Spinal cord (tissue), 10 donors: ENCODE results near the gene GDPD2. TPM values are rescaled to one million over a fixed set of nuclear protein-coding genes. Genes with fewer than 3 reads are reported as not detected.

ENCODE experiments used
- DNase-seq, 6 donors: peaks; one replicate each; pipeline versions ENCODE4 v3.0.0 to v3.0.0-alpha.2; 2013 to 2015; ENCODE audit warnings: low spot score in 6 of 6, low read depth in 4 of 6
- H3K27ac ChIP-seq: one replicate; pipeline ENCODE4 v1.5.1; 2013; ENCODE audit warnings: low read depth, low read length, control low read depth
- H3K27me3 ChIP-seq: one replicate; pipeline ENCODE4 v1.6.1; 2013; ENCODE audit warnings: low read length; ENCODE audit not compliant: control insufficient read depth, insufficient read depth
- H3K36me3 ChIP-seq: one replicate; pipeline ENCODE4 v1.6.1; 2013; ENCODE audit warnings: low read length; ENCODE audit not compliant: control insufficient read depth, insufficient read depth
- H3K4me1 ChIP-seq: one replicate; pipeline ENCODE4 v1.6.1; 2013; ENCODE audit warnings: low read length; ENCODE audit not compliant: control insufficient read depth, insufficient read depth
- H3K4me3 ChIP-seq: one replicate; pipeline ENCODE4 v1.5.1; 2013; ENCODE audit warnings: low read depth, low read length, control low read depth
- H3K9me3 ChIP-seq: one replicate; pipeline ENCODE4 v1.6.1; 2013; ENCODE audit warnings: low read length; ENCODE audit not compliant: control insufficient read depth, insufficient read depth
- WGBS: methylation state at CpG from one replicate; pipeline ENCODE4 v1.1.5; 2013; ENCODE audit warnings: missing lambda C conversion rate; ENCODE audit not compliant: insufficient coverage; 5-methylcytosine and 5-hydroxymethylcytosine counted together
- polyA plus RNA-seq, 2 donors: library from polyadenylated mRNA; unstranded; fragments of 120-200 nt; gene quantifications; one replicate each; pipeline ENCODE4 v1.2.1, GENCODE V29; 2013; ENCODE audit not compliant: insufficient read length in 2 of 2
- total RNA-seq, 2 donors: library from RNA; depleted of rRNA in 1 of 2; stranded (reverse); fragments of 120-200 nt in 1 of 2; fragments of >200 nt in 1 of 2; gene quantifications; one replicate each; pipeline versions ENCODE4 v1.2.3 to v1.2.4, GENCODE V29; 2013 to 2014
- donor health status: healthy.

Gene GDPD2
- total and polyA plus RNA-seq, 4 donors: 6.5 to 45.3 (median 22.3) TPM

DNA sequence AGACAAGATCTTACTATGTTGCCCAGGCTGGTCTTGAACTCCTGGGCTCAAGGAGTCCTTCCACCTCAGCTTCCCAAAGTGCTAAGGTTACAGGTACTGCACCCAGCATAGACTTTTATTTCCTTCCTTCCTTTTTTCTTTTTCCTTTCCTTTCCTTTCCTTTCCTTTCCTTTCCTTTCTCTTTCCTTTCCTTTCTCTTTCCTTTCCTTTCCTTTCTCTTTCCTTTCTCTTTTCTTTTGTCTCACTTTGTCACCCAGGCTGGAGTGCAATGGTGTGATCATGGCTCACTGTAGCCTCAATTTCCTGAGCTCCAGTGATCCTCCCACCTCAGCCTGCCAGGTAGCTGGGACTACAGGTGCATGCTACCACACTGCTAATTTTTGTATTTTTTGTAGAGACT, 40.9 kb downstream of the GDPD2 start:
- H3K9me3 ChIP-seq: no peaks in the 10 kb centered on the region
- no peak for DNase-seq
- H3K4me3 ChIP-seq: no peak overlapping the region
- H3K27ac ChIP-seq: no peak overlapping the region
- no peaks in the 10 kb centered on the region for H3K36me3 ChIP-seq
- H3K27me3 ChIP-seq: no peaks in the 10 kb centered on the region
- no peaks in the 10 kb centered on the region for H3K4me1 ChIP-seq

DNA sequence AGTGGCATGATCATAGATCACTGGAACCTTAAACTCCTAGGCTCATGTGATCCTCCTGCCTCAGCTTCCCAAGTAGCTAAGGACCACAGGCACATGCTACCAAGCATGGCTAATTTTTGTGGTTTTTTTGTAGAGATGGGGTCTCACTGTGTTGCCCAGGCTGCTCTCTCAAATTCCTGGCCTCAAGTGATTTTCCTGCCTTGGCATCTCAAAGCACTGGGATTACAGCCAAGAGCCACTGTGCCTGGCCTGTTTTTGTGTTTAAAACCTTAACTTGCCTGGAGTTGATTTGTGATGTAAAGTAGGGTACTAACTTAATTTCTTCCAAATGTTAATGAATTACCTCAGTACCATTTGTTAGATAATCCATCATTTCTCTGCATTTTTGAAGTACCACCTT, 43.9 kb downstream of the GDPD2 start:
- Histone ChIP-seq H3K27ac (no peak overlapping the region), H3K36me3 (no peaks in the 10 kb centered on the region)

GRCh38 chrX:70468709-70469108, 45.6 kb downstream of the GDPD2 start:
- WGBS: no CpG with 5 or more reads among the region's 1 CpG
- DNase-seq: no peak

More for the DNA sequence above, 43.9 kb downstream of the GDPD2 start:
- DNase-seq: peak in 1 of 6 donors; percentile 20
- H3K9me3 ChIP-seq: no peaks in the 10 kb centered on the region
- no peak overlapping the region for H3K4me3 ChIP-seq
- H3K27me3 ChIP-seq: no peaks in the 10 kb centered on the region
- H3K4me1 ChIP-seq: no peaks in the 10 kb centered on the region

GRCh38 chrX:70470850-70471289, 47.8 kb downstream of the GDPD2 start:
- 72% methylated on average over 2 of the region's 3 CpGs for WGBS
- Histone ChIP-seq H3K4me3 (no peak overlapping the region), H3K36me3 (no peaks in the 10 kb centered on the region), H3K27ac (no peak overlapping the region), H3K4me1 (no peaks in the 10 kb centered on the region), H3K27me3 (no peaks in the 10 kb centered on the region), H3K9me3 (no peaks in the 10 kb centered on the region)
- no peak for DNase-seq

More at GRCh38 chrX:70468709-70469108, 45.6 kb downstream of the GDPD2 start:
- no peaks in the 10 kb centered on the region for H3K4me1 ChIP-seq
- no peaks in the 10 kb centered on the region for H3K9me3 ChIP-seq
- no peaks in the 10 kb centered on the region for H3K27me3 ChIP-seq
- H3K4me3 ChIP-seq: no peak overlapping the region
- no peaks in the 10 kb centered on the region for H3K36me3 ChIP-seq
- H3K27ac ChIP-seq: no peak overlapping the region

GRCh38 chrX:70476166-70476933, 53.2 kb downstream of the GDPD2 start:
- WGBS: 65% methylated on average over 3 of the region's 5 CpGs
- Histone ChIP-seq H3K27ac (no peak overlapping the region), H3K4me3 (no peak overlapping the region), H3K36me3 (no peaks in the 10 kb centered on the region), H3K9me3 (no peaks in the 10 kb centered on the region), H3K4me1 (peaks cover 4% of the 10 kb centered on the region), H3K27me3 (no peaks in the 10 kb centered on the region)
- DNase-seq: no peak

DNA sequence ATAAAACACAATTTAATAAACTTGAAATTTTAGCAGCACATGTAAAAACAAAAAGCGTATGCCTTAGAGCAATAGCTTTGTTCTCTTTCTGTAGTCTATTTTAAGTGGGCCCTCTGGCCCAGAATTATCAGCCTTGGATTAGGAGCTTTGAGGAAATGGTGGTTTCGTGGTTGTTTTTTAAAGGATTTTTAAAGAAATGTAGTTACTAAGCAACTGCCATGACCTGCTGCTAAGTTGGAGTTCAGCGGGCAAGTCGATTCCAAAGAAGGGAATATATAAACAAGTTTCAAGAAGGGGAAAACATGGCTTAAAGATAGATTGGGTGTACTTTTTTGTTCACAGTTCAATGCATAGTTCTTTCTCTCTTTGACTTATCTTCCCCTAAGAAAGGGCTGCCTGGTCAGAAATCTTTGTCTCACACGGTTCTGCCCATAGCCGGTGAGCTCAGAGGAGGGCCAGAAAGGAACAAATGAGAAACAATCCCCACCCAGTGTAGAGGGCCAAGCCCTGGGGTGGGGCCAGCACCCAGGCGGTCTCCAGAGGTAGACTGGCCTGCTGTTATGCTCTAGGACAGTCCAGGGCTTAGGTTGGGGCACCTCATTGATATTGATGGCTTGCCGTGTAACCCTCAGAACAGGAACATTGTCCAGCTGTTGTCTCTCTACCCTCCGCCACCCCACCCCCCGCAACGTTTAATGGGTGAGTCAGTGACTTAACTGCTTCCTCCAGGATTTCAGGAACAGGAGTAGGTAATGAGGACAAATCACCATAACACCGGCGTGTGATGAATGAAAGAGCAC, 54.0 kb downstream of the GDPD2 start:
- 41% methylated on average over 5 of the region's 13 CpGs for WGBS
- Histone ChIP-seq H3K9me3 (no peaks in the 10 kb centered on the region), H3K27ac (no peak overlapping the region), H3K27me3 (no peaks in the 10 kb centered on the region), H3K4me3 (no peak overlapping the region), H3K4me1 (peaks cover 4% of the 10 kb centered on the region), H3K36me3 (no peaks in the 10 kb centered on the region)
- DNase-seq: peak in 1 of 6 donors; percentile 9

DNA sequence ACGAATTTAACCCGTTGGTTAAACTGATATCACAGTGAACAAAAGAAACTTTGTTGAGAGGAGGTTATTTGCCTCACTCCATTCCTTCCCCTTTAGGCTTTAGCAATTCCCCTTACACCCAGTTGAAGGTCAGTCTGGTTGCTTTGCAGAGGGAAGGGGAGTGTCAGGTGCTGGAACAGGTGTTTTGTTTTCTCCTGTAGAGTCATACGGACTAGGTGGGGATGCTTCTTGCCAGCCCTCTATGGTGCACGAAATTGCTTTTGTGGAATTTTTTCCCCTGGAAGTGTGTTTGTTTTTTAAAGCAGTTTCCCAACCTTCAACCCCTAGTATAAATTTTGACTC, 54.6 kb downstream of the GDPD2 start:
- Histone ChIP-seq H3K4me3 (no peak overlapping the region), H3K36me3 (no peaks in the 10 kb centered on the region), H3K27ac (no peak overlapping the region), H3K27me3 (no peaks in the 10 kb centered on the region), H3K4me1 (peaks cover 4% of the 10 kb centered on the region), H3K9me3 (no peaks in the 10 kb centered on the region)
- no peak for DNase-seq
- WGBS: no CpG with 5 or more reads among the region's 4 CpGs

DNA sequence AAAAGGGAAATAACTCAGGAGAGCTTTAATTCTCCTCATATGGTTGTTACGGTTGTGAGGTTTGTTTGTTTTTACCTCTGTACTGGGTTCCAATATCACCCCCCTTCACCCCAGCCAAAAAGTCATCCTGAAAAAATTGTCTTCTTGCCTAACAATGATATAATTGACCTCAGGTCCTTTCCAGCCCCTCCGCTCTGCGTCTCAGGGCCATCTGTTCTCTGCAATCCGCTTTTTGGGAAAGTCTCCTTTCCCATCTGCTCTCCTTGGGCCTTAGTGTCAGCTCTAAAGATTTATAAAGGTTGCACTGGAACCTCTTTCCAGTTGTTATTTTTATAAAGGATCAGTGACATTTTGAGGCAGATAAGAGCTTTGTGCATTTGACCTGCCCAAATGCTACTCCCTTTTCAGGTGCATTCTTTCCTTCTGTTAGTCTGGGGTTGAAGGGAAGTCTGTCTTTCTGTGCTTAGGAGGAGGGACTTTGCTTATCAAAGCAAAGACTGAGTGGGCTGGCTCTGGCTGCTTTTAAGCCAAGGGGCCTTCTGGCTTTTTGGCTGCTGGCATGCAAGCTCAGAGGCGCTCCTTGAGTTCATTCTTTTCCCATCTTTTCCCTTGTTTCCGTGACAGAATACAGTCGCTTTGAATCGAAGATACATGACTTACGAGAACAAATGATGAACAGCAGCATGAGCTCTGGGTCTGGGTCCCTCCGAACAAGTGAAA, 55.6 kb downstream of the GDPD2 start:
- H3K4me1 ChIP-seq: peaks cover 4% of the 10 kb centered on the region
- 52% methylated on average over 9 of the region's 10 CpGs for whole genome bisulfite sequencing
- no peak overlapping the region for H3K4me3 ChIP-seq
- H3K36me3 ChIP-seq: no peaks in the 10 kb centered on the region
- H3K9me3 ChIP-seq: no peaks in the 10 kb centered on the region
- peak in 1 of 6 donors; percentile 28 for DNase-seq
- H3K27ac ChIP-seq: no peak overlapping the region
- H3K27me3 ChIP-seq: no peaks in the 10 kb centered on the region

DNA sequence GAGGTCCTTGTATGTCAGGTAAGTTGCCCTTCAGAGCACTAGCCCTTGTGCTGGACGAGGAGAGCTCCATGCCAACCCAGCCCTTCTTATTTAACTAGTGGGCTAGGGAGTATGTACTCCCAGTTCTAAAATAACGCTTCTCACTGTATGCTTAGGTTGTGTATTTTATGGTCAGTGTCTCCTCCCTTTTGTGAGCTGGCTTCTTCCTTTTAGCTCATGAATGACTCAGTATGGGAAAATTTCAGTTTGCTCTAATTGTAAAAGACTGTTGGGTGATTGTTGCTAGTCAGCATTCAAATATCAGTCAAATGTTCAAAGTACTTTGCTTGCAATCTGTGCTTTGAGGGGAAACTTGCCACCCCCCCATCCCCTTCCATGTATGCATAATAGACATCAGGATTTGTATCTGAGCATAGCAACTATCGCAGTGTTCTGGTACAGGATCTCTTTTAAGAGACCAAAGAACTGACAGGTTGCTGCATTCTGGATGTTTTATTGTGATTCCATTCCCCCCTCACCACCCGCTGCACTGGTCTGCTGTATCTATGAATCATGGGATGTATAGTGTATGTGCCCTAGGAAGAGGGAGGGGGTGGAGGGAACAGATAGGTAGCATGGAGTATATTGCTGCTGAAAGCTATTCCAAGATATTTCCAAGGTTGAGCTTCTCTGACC, 56.3 kb downstream of the GDPD2 start:
- DNase-seq: no peak
- Histone ChIP-seq H3K4me1 (peaks cover 4% of the 10 kb centered on the region), H3K36me3 (no peaks in the 10 kb centered on the region), H3K9me3 (no peaks in the 10 kb centered on the region), H3K4me3 (no peak overlapping the region), H3K27me3 (no peaks in the 10 kb centered on the region), H3K27ac (no peak overlapping the region)
- WGBS: no CpG with 5 or more reads among the region's 4 CpGs
